Smooth muscle cell (in vitro differentiated cells): ENCODE results near the gene SLC4A1AP. TPM values are rescaled to one million over a fixed set of nuclear protein-coding genes. Genes with fewer than 3 reads are reported as not detected.

ENCODE experiments used
- DNase-seq: peaks from one replicate; lab custom pipeline; 2025; ENCODE audit not compliant: unreplicated experiment; lab: John Stamatoyannopoulos, UW
- H2AFZ ChIP-seq: fragments of 200-600 bp; sonication (generic); 2 replicates; pipeline ENCODE4 v1.6.0; 2016; ENCODE audit warnings: antibody characterized with exemption, low read depth, mild to moderate bottlenecking
- H3F3A ChIP-seq: fragments of 200-600 bp; sonication (generic); 2 replicates; pipeline ENCODE4 v1.6.0; 2017; ENCODE audit warnings: antibody characterized with exemption, low read depth
- H3K27ac ChIP-seq: fragments of 200-600 bp; sonication (generic); 2 replicates; pipeline ENCODE4 v1.5.1; 2016; ENCODE audit warnings: low read depth, mild to moderate bottlenecking
- H3K27me3 ChIP-seq: fragments of 200-600 bp; sonication (generic); 2 replicates; pipeline ENCODE4 v1.6.1; 2016; ENCODE audit warnings: low read depth, mild to moderate bottlenecking
- H3K36me3 ChIP-seq: fragments of 200-600 bp; sonication (generic); 2 replicates; pipeline ENCODE4 v1.5.1; 2016; ENCODE audit warnings: low read depth
- H3K4me1 ChIP-seq: fragments of 200-600 bp; sonication (generic); 2 replicates; pipeline ENCODE4 v1.5.1; 2016; ENCODE audit warnings: low read depth
- H3K4me2 ChIP-seq: fragments of 200-600 bp; sonication (generic); 2 replicates; pipeline ENCODE4 v1.6.0; 2016; ENCODE audit warnings: mild to moderate bottlenecking
- H3K4me3 ChIP-seq: fragments of 200-600 bp; sonication (generic); 2 replicates; pipeline ENCODE4 v1.5.1; 2016; ENCODE audit warnings: mild to moderate bottlenecking
- H3K79me2 ChIP-seq: fragments of 200-600 bp; sonication (generic); 2 replicates; pipeline ENCODE4 v1.6.0; 2016; ENCODE audit warnings: low read depth, mild to moderate bottlenecking
- H3K9ac ChIP-seq: fragments of 200-600 bp; sonication (generic); 2 replicates; pipeline ENCODE4 v1.6.0; 2016; ENCODE audit warnings: low read depth
- H3K9me3 ChIP-seq: fragments of 200-600 bp; sonication (generic); replicated peaks from 2 replicates; pipeline ENCODE4 v1.5.1; 2016; ENCODE audit warnings: low read depth
- H4K20me1 ChIP-seq: fragments of 200-600 bp; sonication (generic); 2 replicates; pipeline ENCODE4 v1.6.0; 2016; ENCODE audit warnings: low read depth
- CTCF ChIP-seq: fragments of 200-600 bp; sonication (generic); IDR thresholded peaks from 2 replicates; pipeline ENCODE4 v1.5.1; 2017; ENCODE audit warnings: borderline replicate concordance, mild to moderate bottlenecking, antibody characterized with exemption; ENCODE audit not compliant: insufficient read depth, poor library complexity, severe bottlenecking
- WGBS: methylation state at CpG from one replicate; pipeline ENCODE4 v1.1.7; 2016; ENCODE audit warnings: low lambda C conversion rate; 5-methylcytosine and 5-hydroxymethylcytosine counted together
- polyA plus RNA-seq: library from polyadenylated mRNA; unstranded; fragments of >200 nt; fragmentation: Nextera tagmentation; extraction: Ambion mirVana; gene quantifications from 2 replicates; pipeline ENCODE4 v1.2.1, GENCODE V29; 2016
- total RNA-seq: library from RNA; depleted of rRNA; stranded (reverse); fragments of >200 nt; gene quantifications from 2 replicates; pipeline ENCODE4 v1.2.3, GENCODE V29; 2014

The SLC4A1AP gene
- total and polyA plus RNA-seq, 2 experiments from 2014 or later = 26.2 to 27.5 TPM

DNA sequence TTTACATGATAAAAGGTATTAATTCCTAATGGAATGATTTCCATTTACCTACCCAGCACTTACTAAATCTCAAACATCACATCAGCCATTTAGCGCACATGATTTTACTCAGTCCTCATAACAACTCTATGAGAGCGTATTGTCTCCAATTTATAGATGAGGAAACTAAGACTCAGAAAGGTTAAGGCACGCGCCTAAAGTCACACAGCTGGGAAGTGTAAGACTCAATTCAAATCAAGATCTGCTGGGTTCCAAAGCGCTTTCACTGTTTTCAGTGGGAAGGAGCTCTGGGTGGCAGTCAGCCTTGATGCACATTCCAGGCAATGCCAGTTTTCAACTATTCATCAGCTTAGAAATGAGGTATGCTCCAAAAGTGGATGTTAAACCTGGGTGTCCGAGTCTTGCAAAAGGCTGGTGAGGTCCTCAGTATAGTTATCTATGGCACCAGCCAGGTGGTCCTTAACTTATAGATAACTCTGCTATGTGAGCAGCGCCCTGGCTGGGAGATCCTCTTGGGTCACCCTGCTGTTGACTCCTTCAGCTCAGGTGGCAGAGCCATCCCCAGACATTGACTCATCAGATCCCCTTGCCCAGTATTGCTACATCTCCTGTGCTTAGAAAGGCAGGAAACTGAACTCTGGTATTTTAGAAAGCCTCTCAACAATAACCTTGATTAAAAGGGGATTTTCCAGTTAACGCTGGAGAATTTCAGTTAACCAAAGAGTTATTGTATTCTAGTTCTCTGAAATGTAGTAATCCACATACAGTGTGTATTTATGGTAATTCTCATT is 47.1 kb downstream of the SLC4A1AP start:
- no peaks in the 10 kb centered on the region for H3F3A ChIP-seq
- DNase-seq = no peak

GRCh38 chr2:27711804-27712203 is 48.1 kb downstream of the SLC4A1AP start:
- H3K4me1 ChIP-seq = peaks cover 11% of the 10 kb centered on the region
- no peak overlapping the region for H3K4me2 ChIP-seq
- H3F3A ChIP-seq = no peaks in the 10 kb centered on the region
- no peaks in the 10 kb centered on the region for H3K9me3 ChIP-seq
- no peak overlapping the region for H3K4me3 ChIP-seq
- no peaks in the 10 kb centered on the region for H3K79me2 ChIP-seq
- H2AFZ ChIP-seq = no peak overlapping the region
- no peak overlapping the region for H3K27ac ChIP-seq
- H3K27me3 ChIP-seq = no peaks in the 10 kb centered on the region
- no peaks in the 10 kb centered on the region for H4K20me1 ChIP-seq
- DNase-seq = no peak
- WGBS = 85% methylated on average over 5 of the region's 5 CpGs
- no peaks in the 10 kb centered on the region for H3K36me3 ChIP-seq
- no peak overlapping the region for H3K9ac ChIP-seq
- no peak for TF ChIP-seq CTCF

More for the DNA sequence above, 47.1 kb downstream of the SLC4A1AP start:
- Histone ChIP-seq H3K36me3 (no peaks in the 10 kb centered on the region), H3K9me3 (no peaks in the 10 kb centered on the region), H4K20me1 (no peaks in the 10 kb centered on the region), H3K4me2 (no peak overlapping the region), H3K9ac (no peak overlapping the region), H2AFZ (no peak overlapping the region), H3K4me3 (no peak overlapping the region), H3K4me1 (peaks cover 8% of the 10 kb centered on the region), H3K27ac (no peak overlapping the region), H3K79me2 (no peaks in the 10 kb centered on the region), H3K27me3 (no peaks in the 10 kb centered on the region)
- TF ChIP-seq CTCF = no peak
- 79% methylated on average over 8 of the region's 8 CpGs for WGBS

- TF ChIP-seq CTCF = no peak
- Histone ChIP-seq H2AFZ (no peak overlapping the region), H3K36me3 (no peaks in the 10 kb centered on the region), H3K4me3 (no peak overlapping the region), H3K79me2 (no peaks in the 10 kb centered on the region), H4K20me1 (no peaks in the 10 kb centered on the region), H3K4me2 (no peak overlapping the region), H3F3A (no peaks in the 10 kb centered on the region), H3K27ac (no peak overlapping the region), H3K27me3 (no peaks in the 10 kb centered on the region), H3K9ac (no peak overlapping the region), H3K4me1 (peaks cover 11% of the 10 kb centered on the region), H3K9me3 (no peaks in the 10 kb centered on the region)
- DNase-seq = no peak
- 82% methylated on average over 1 of the region's 1 CpG for WGBS
Measured at GRCh38 chr2:27712522-27712921, 48.8 kb downstream of the SLC4A1AP start.

- no peak for DNase-seq
- no peak overlapping the region for H3K9ac ChIP-seq
- H3K4me1 ChIP-seq = peaks cover 11% of the 10 kb centered on the region
- H3K9me3 ChIP-seq = no peaks in the 10 kb centered on the region
- no peak overlapping the region for H3K4me2 ChIP-seq
- no peaks in the 10 kb centered on the region for H4K20me1 ChIP-seq
- no peaks in the 10 kb centered on the region for H3K27me3 ChIP-seq
- H3K79me2 ChIP-seq = no peaks in the 10 kb centered on the region
- H3F3A ChIP-seq = no peaks in the 10 kb centered on the region
- no peaks in the 10 kb centered on the region for H3K36me3 ChIP-seq
- no peak overlapping the region for H3K27ac ChIP-seq
- no peak overlapping the region for H2AFZ ChIP-seq
- 93% methylated on average over 5 of the region's 5 CpGs for WGBS
- no peak overlapping the region for H3K4me3 ChIP-seq
- no peak for TF ChIP-seq CTCF
Measured at GRCh38 chr2:27713201-27713600, 49.5 kb downstream of the SLC4A1AP start.
